Measurements from ENCODE around the gene MAPRE3.

- TF ChIP-seq PREB (CRISPR knock-in tag; IDR thresholded peaks at IDR 0.05; ENCODE audit: borderline replicate concordance) (no peak), CTCF (IDR thresholded peaks at IDR 0.05) (no peak), CREM (CRISPR knock-in tag; IDR thresholded peaks at IDR 0.05) (no peak), USF2 (CRISPR knock-in tag; IDR thresholded peaks at IDR 0.05) (no peak), GABPB1 (CRISPR knock-in tag; IDR thresholded peaks at IDR 0.05) (no peak), RELA (CRISPR knock-in tag; IDR thresholded peaks at IDR 0.05; ENCODE audit: borderline replicate concordance) (no peak), EMX1 (CRISPR knock-in tag; IDR thresholded peaks at IDR 0.05) (no peak), CREB1 (CRISPR knock-in tag; IDR thresholded peaks at IDR 0.05) (no peak), SMAD4 (CRISPR knock-in tag; IDR thresholded peaks at IDR 0.05) (no peak), USF1 (CRISPR knock-in tag; IDR thresholded peaks at IDR 0.05) (no peak), NR3C1 (CRISPR knock-in tag; conservative IDR thresholded peaks at IDR 0.05; ENCODE audit: low read depth) (no peak)
Measured at GRCh38 chr2:27010139-27010538, 39.7 kb downstream of the MAPRE3 start.

All from WTC11 (cell line).